Endothelial cell of umbilical vein (primary cell): ENCODE results near the gene PTPRD. TPM values are rescaled to one million over a fixed set of nuclear protein-coding genes. Genes with fewer than 3 reads are reported as not detected.

Experiments
- BruUV-seq: library from RNA; stranded (reverse); fragments of 400-500 nt; replicated peaks from 2 replicates; lab custom pipeline; 2021; lab: Mats Ljungman, UMichigan
- CTCF ChIA-PET: fragments of 300-600, 350-600 bp; sonication (Branson Sonifier 250); formaldehyde crosslinking; loops from one replicate; lab custom pipeline; 2021; ENCODE audit warnings: antibody characterized with exemption, inconsistent platforms; lab: Charles Lee
- POLR2A ChIA-PET: fragments of 300-600, 350-600 bp; sonication (Branson Sonifier 250); formaldehyde crosslinking; loops from one replicate; lab custom pipeline; 2021; ENCODE audit warnings: antibody characterized with exemption, inconsistent platforms; lab: Charles Lee
- DNase-seq: peaks from one replicate; pipeline ENCODE4 v3.0.0-alpha.2; 2011; ENCODE audit warnings: low read depth, low spot score
- FAIRE-seq: peaks from 2 replicates; lab custom pipeline; 2011; peaks lifted over from hg19 to GRCh38; lab: Jason Lieb, UNC
- H2AFZ ChIP-seq: 2 replicates; pipeline ENCODE4 v1.6.0; 2012; ENCODE audit warnings: low read depth, low read length, control low read depth, inconsistent platforms
- H3K27ac ChIP-seq: 2 replicates; pipeline ENCODE4 v1.5.1; 2011; ENCODE audit warnings: low read depth, mild to moderate bottlenecking, control low read depth, low read length, moderate library complexity; ENCODE audit not compliant: insufficient read depth
- H3K27me3 ChIP-seq, 2 experiments: 2 replicates each; pipeline versions ENCODE4 v1.6.0 to v1.6.1; 2011; ENCODE audit warnings: low read length in 2 of 2, mixed read lengths in 1 of 2; ENCODE audit not compliant: control insufficient read depth in 2 of 2, insufficient read depth in 2 of 2
- H3K36me3 ChIP-seq, 2 experiments: 2 replicates in 1 of 2; 3 replicates in 1 of 2; pipeline ENCODE4 v1.5.1; 2011; ENCODE audit warnings: low read length in 2 of 2, mild to moderate bottlenecking in 1 of 2, moderate library complexity in 1 of 2; ENCODE audit not compliant: control insufficient read depth in 2 of 2, insufficient read depth in 2 of 2; ENCODE audit errors: extremely low read depth in 1 of 2
- H3K4me1 ChIP-seq: 3 replicates; pipeline ENCODE4 v1.5.1; 2011; ENCODE audit warnings: mild to moderate bottlenecking, low read length; ENCODE audit not compliant: control insufficient read depth, insufficient read depth; ENCODE audit errors: extremely low read depth
- H3K4me2 ChIP-seq: 2 replicates; pipeline ENCODE4 v1.6.1; 2011; ENCODE audit warnings: low read length, control low read depth, mixed read lengths; ENCODE audit not compliant: insufficient read depth
- H3K4me3 ChIP-seq, 3 experiments: fragments of 200-600 bp in 1 of 3; sonication (generic), shearing (Covaris generic) in 1 of 3; replicated peaks in 1 of 3; 2 replicates each; pipeline ENCODE4 v1.5.1; 2011 to 2016; ENCODE audit warnings: control low read depth in 3 of 3, low read length in 3 of 3, mild to moderate bottlenecking in 2 of 3, inconsistent platforms in 1 of 3, low read depth in 1 of 3, moderate library complexity in 1 of 3; ENCODE audit not compliant: insufficient read depth in 1 of 3
- H3K79me2 ChIP-seq: 2 replicates; pipeline ENCODE4 v1.6.0; 2012; ENCODE audit warnings: low read length, inconsistent platforms; ENCODE audit not compliant: control insufficient read depth, insufficient read depth
- H3K9ac ChIP-seq: replicated peaks from 2 replicates; pipeline ENCODE3; 2011; ENCODE audit warnings: low read length, control low read depth; ENCODE audit not compliant: insufficient read depth; ENCODE audit errors: extremely low read depth
- H3K9me1 ChIP-seq: replicated peaks from 3 replicates; pipeline ENCODE4 v1.6.0; 2011; ENCODE audit warnings: mild to moderate bottlenecking, low read length; ENCODE audit not compliant: control insufficient read depth, insufficient read depth; ENCODE audit errors: extremely low read depth
- H3K9me3 ChIP-seq: replicated peaks from 2 replicates; pipeline ENCODE4 v1.5.1; 2012; ENCODE audit warnings: low read length, inconsistent platforms; ENCODE audit not compliant: control insufficient read depth, insufficient read depth
- H4K20me1 ChIP-seq: replicated peaks from 2 replicates; pipeline ENCODE3; 2011; ENCODE audit warnings: mild to moderate bottlenecking, low read length; ENCODE audit not compliant: control insufficient read depth, insufficient read depth; ENCODE audit errors: extremely low read depth
- CTCF ChIP-seq, 2 donors: IDR thresholded peaks; 1 replicate in 1 of 2; 2 replicates in 1 of 2; pipeline ENCODE4 v1.5.1; 2011; ENCODE audit warnings: low read length in 2 of 2, mild to moderate bottlenecking in 2 of 2, moderate library complexity in 2 of 2, control low read depth in 1 of 2, inconsistent platforms in 1 of 2, low read depth in 1 of 2; ENCODE audit not compliant: insufficient read depth in 1 of 2; ENCODE audit errors: extremely low read depth in 1 of 2
- EZH2 ChIP-seq: IDR thresholded peaks from 2 replicates; pipeline ENCODE4 v1.6.1; 2012; ENCODE audit warnings: borderline replicate concordance, low read depth, mild to moderate bottlenecking, moderate library complexity, low read length, inconsistent platforms; ENCODE audit not compliant: severe bottlenecking
- FOS ChIP-seq: IDR thresholded peaks from 2 replicates; pipeline ENCODE4 v1.6.1; 2011; ENCODE audit warnings: mild to moderate bottlenecking, low read length, moderate library complexity, borderline replicate concordance; ENCODE audit not compliant: insufficient read depth
- GATA2 ChIP-seq: IDR thresholded peaks from 2 replicates; pipeline ENCODE4 v1.7.0; 2011; ENCODE audit warnings: low read depth, mild to moderate bottlenecking, moderate library complexity, mixed read lengths, low read length; ENCODE audit not compliant: insufficient read length, insufficient read depth
- JUN ChIP-seq: IDR thresholded peaks from 2 replicates; pipeline ENCODE4 v1.6.1; 2011; ENCODE audit warnings: borderline replicate concordance, low read depth; ENCODE audit not compliant: insufficient read length, insufficient read depth
- MAX ChIP-seq: IDR thresholded peaks from 2 replicates; pipeline ENCODE4 v1.6.1; 2011; ENCODE audit not compliant: insufficient read depth, insufficient read length
- MYC ChIP-seq: IDR thresholded peaks from one replicate; pipeline ENCODE4 v1.6.1; 2011; ENCODE audit warnings: mild to moderate bottlenecking, low read depth, low read length
- POLR2A ChIP-seq: IDR thresholded peaks from 2 replicates; pipeline ENCODE4 v1.6.1; 2012; ENCODE audit warnings: low read depth, mild to moderate bottlenecking, control low read depth, low read length
- POLR2AphosphoS5 ChIP-seq: IDR thresholded peaks from 2 replicates; pipeline ENCODE4 v1.6.1; 2012; ENCODE audit warnings: low read depth, mild to moderate bottlenecking, control low read depth, low read length, moderate library complexity; ENCODE audit not compliant: insufficient read depth
- dilution Hi-C: fragments of 300-500 bp; cut with MboI; formaldehyde crosslinking; loops from one replicate; pipeline ENCODE4 v1.15.0; 2019; ENCODE audit warnings: low sequenced_read_pairs; ENCODE audit not compliant: extremely low pct_ligation_motif_present
- intact Hi-C: fragments of 100-400 bp; cut with micrococcal nuclease; formaldehyde crosslinking; loops from one replicate; pipeline ENCODE4 v1.10.0; 2022
- polyA plus RNA-seq, 4 experiments: library from polyadenylated mRNA; depleted of rRNA in 3 of 4; stranded (reverse) in 3 of 4; unstranded in 1 of 4; fragments of >200 nt; gene quantifications; 2 replicates each; pipeline versions ENCODE4 v1.2.1 to v1.2.3, GENCODE V29; 2011 to 2012; ENCODE audit warnings: missing spikeins in 1 of 4
- total RNA-seq: library from RNA; stranded (reverse); gene quantifications from 2 replicates; pipeline ENCODE4 v1.2.3, GENCODE V29; 2021

Gene PTPRD
- total and polyA plus RNA-seq, 2 donors (not counting 3 experiments of a cell fraction or from before 2014, with no cell fraction given) = 5.5 to 5.7 TPM

- no peaks in the 10 kb centered on the region for H3K9me3 ChIP-seq
- no peak overlapping the region for H3K4me2 ChIP-seq
- FAIRE-seq (no peak), DNase-seq (no peak)
- H2AFZ ChIP-seq = no peak overlapping the region
- dilution Hi-C loops = no loop called here
- intact Hi-C loops = no loop called here
- POLR2A ChIA-PET = no interaction called here
- BruUV-seq = no TSS peak
- H3K27me3 ChIP-seq = no peaks in the 10 kb centered on the region
- no peaks in the 10 kb centered on the region for H3K36me3 ChIP-seq
- no peak overlapping the region for H3K9ac ChIP-seq
- no peak overlapping the region for H3K27ac ChIP-seq
- TF ChIP-seq POLR2AphosphoS5 (no peak), CTCF (IDR thresholded peaks at IDR 0.05; ENCODE audit: extremely low read depth in 1 of 2, insufficient read depth in 1 of 2, low read depth in 1 of 2, low read length in 2 of 2) (no peak), JUN (no peak), GATA2 (no peak), MYC (no peak), MAX (no peak), EZH2 (no peak), POLR2A (no peak), FOS (no peak)
- H3K79me2 ChIP-seq = no peaks in the 10 kb centered on the region
- no peaks in the 10 kb centered on the region for H4K20me1 ChIP-seq
- H3K4me1 ChIP-seq = no peaks in the 10 kb centered on the region
- CTCF ChIA-PET = no interaction called here
- H3K4me3 ChIP-seq = no peak overlapping the region
- H3K9me1 ChIP-seq = no peaks in the 10 kb centered on the region
Measured at GRCh38 chr9:8637626-8638025, 1975.2 kb downstream of the PTPRD start.
